ENCODE measurements around the gene PLCB3.

Gene PLCB3

GRCh38 chr11:64251016-64251752, at the start of gene PLCB3:
Gene PLCB3 (plus strand): TSS chr11:64251530. CDS start chr11:64251650, 120 bp downstream.
- DNase-seq = peak; percentile 62

GRCh38 chr11:64201543-64201942, 49.8 kb upstream of the PLCB3 start:
- no peak for DNase-seq

GRCh38 chr11:64202992-64203391, 48.3 kb upstream of the PLCB3 start:
- DNase-seq = no peak

GRCh38 chr11:64203421-64204079, 47.8 kb upstream of the PLCB3 start:
- no peak for DNase-seq

- DNase-seq = no peak
Observed at GRCh38 chr11:64204080-64204440, 47.3 kb upstream of the PLCB3 start.

GRCh38 chr11:64204464-64204989, 46.8 kb upstream of the PLCB3 start:
- peak; percentile 81 for DNase-seq

- peak; percentile 74 for DNase-seq
Observed at GRCh38 chr11:64206457-64207255, 44.7 kb upstream of the PLCB3 start, which contains the start of gene FERMT3. Gene FERMT3 (plus strand): TSS chr11:64206721. CDS start chr11:64207365, 644 bp downstream.

GRCh38 chr11:64207256-64208085, 43.9 kb upstream of the PLCB3 start:
- peak; percentile 86 for DNase-seq

GRCh38 chr11:64208086-64208795, 43.1 kb upstream of the PLCB3 start:
- DNase-seq = no peak

- no peak for DNase-seq
Observed at GRCh38 chr11:64208796-64209562, 42.4 kb upstream of the PLCB3 start.

GRCh38 chr11:64209563-64209843, 41.8 kb upstream of the PLCB3 start:
- no peak for DNase-seq

- DNase-seq = no peak
Observed at GRCh38 chr11:64210301-64211020, 40.9 kb upstream of the PLCB3 start.

- DNase-seq = no peak
Observed at GRCh38 chr11:64211181-64211872, 40.0 kb upstream of the PLCB3 start.

GRCh38 chr11:64216879-64217278, 34.5 kb upstream of the PLCB3 start:
- no peak for DNase-seq

- no peak for DNase-seq
Observed at GRCh38 chr11:64218628-64219353, 32.5 kb upstream of the PLCB3 start.

GRCh38 chr11:64219354-64219684, 32.0 kb upstream of the PLCB3 start:
- no peak for DNase-seq

GRCh38 chr11:64219755-64220154, 31.6 kb upstream of the PLCB3 start:
- DNase-seq = no peak

GRCh38 chr11:64220271-64220670, 31.1 kb upstream of the PLCB3 start:
- no peak for DNase-seq

GRCh38 chr11:64220798-64221197, 30.5 kb upstream of the PLCB3 start:
- DNase-seq = no peak
